Natural killer cell (primary cell): ENCODE measurements around the gene FATE1. TPM values are rescaled to one million over a fixed set of nuclear protein-coding genes. Genes with fewer than 3 reads are reported as not detected.

Experiments
- ATAC-seq, 3 donors: fragments of 150-1000 bp in 2 of 3; fragments of 200-7000 bp in 1 of 3; cut with Tn5 transposase; 1 replicate in 1 of 3; 2 replicates in 2 of 3; pipeline ENCODE4 v1.10.0; 2021; ENCODE audit warnings: mild to moderate bottlenecking in 2 of 3, moderate library complexity in 2 of 3
- DNase-seq, 2 donors: peaks; one replicate each; pipeline versions ENCODE4 v3.0.0 to v3.0.0-alpha.2; 2013 to 2021; ENCODE audit warnings: mixed read lengths in 1 of 2
- H3K27ac ChIP-seq: one replicate; pipeline ENCODE4 v1.5.1; 2013; ENCODE audit warnings: mild to moderate bottlenecking, low read length
- H3K27me3 ChIP-seq: one replicate; pipeline ENCODE4 v1.6.1; 2013; ENCODE audit warnings: low read length; ENCODE audit not compliant: control insufficient read depth, insufficient read depth
- H3K36me3 ChIP-seq: one replicate; pipeline ENCODE4 v1.6.1; 2013; ENCODE audit warnings: low read length; ENCODE audit not compliant: control insufficient read depth, insufficient read depth
- H3K4me1 ChIP-seq: one replicate; pipeline ENCODE4 v1.6.1; 2013; ENCODE audit warnings: low read length; ENCODE audit not compliant: control insufficient read depth, insufficient read depth
- H3K4me3 ChIP-seq: one replicate; pipeline ENCODE4 v1.5.1; 2013; ENCODE audit warnings: low read length
- H3K9me3 ChIP-seq: one replicate; pipeline ENCODE4 v1.6.1; 2013; ENCODE audit warnings: low read length; ENCODE audit not compliant: control insufficient read depth, insufficient read depth
- H3K27ac Mint-ChIP-seq, 2 donors: one replicate each; pipeline ENCODE4 v1.8.0; 2022; ENCODE audit warnings: mild to moderate bottlenecking in 2 of 2, mixed read lengths in 2 of 2, moderate library complexity in 1 of 2
- H3K27me3 Mint-ChIP-seq, 2 donors: one replicate each; pipeline ENCODE4 v1.8.0; 2022; ENCODE audit warnings: low read depth in 2 of 2, mixed read lengths in 2 of 2
- H3K36me3 Mint-ChIP-seq: one replicate; pipeline ENCODE4 v1.8.0; 2022; ENCODE audit warnings: mixed read lengths
- H3K4me1 Mint-ChIP-seq, 2 donors: one replicate each; pipeline ENCODE4 v1.8.0; 2022; ENCODE audit warnings: mixed read lengths in 2 of 2
- H3K4me3 Mint-ChIP-seq: one replicate; pipeline ENCODE4 v1.8.0; 2022; ENCODE audit warnings: mild to moderate bottlenecking, moderate library complexity, mixed read lengths
- H3K9me3 Mint-ChIP-seq, 2 donors: one replicate each; pipeline ENCODE4 v1.8.0; 2022; ENCODE audit warnings: mixed read lengths in 2 of 2
- WGBS: methylation state at CpG from one replicate; pipeline ENCODE4 v1.1.7; 2013; ENCODE audit warnings: missing lambda C conversion rate; ENCODE audit not compliant: insufficient coverage; 5-methylcytosine and 5-hydroxymethylcytosine counted together
- intact Hi-C: fragments of 100-400 bp; cut with micrococcal nuclease; formaldehyde crosslinking; loops from one replicate; pipeline ENCODE4 v1.14.2; 2022
- total RNA-seq, 4 donors: library from RNA; stranded (reverse); fragments of 120-200 nt in 1 of 4; gene quantifications; one replicate each; pipeline versions ENCODE4 v1.2.3 to v1.2.4, GENCODE V29; 2013 to 2022
- TF ChIP-seq, protein P1 (sequence below): fragments of 200-600 bp; IDR thresholded peaks from one replicate; pipeline ENCODE4 v1.8.0; 2022; ENCODE audit warnings: antibody characterized with exemption

The FATE1 gene
- total RNA-seq, 3 donors from 2014 or later (not counting 1 experiment from before 2014, with no cell fraction given): not detected

DNA sequence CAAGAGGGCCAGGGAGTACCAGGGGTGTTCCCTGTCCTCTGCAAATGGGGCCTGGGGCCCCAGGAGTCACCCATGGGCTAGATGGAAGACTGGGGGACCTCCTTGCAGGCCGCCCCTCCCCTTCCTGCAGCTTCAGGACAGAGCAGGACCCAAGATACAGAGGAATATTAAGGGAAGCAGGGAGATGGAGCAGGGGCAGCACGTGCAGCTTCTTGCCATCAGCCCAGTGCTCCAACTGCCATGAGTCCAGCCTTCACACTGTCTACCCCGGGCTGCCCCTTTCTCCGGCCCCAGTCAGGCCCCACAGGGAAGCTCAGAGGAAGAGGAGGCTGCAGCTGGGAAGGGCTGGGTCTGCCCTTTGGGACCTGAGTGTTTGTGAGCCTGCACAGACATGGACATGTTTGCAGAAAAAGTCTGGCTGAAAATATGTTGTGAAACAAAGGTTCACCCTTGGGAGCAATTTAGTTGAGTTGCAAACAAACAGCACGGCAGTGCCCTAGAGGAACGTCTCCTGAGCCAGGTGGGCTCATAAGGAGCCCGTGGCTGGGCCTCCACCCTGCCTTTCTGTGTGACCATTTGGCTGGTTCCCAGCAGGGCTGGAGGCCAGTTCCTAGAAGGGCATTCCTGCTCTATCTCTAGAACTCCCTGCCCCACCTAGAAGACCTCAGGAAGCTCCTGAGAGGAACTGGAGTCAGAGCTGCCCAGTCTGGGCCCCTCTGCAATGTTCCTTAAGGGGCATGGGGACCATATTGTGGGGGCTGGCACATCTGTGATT, 8.9 kb downstream of the FATE1 start:
- Histone ChIP-seq H3K4me1 (no peaks in the 10 kb centered on the region), H3K27ac (no peak overlapping the region), H3K27me3 (no peaks in the 10 kb centered on the region), H3K36me3 (no peaks in the 10 kb centered on the region), H3K4me3 (no peak overlapping the region), H3K9me3 (no peaks in the 10 kb centered on the region)
- TF ChIP-seq, protein P1, sequence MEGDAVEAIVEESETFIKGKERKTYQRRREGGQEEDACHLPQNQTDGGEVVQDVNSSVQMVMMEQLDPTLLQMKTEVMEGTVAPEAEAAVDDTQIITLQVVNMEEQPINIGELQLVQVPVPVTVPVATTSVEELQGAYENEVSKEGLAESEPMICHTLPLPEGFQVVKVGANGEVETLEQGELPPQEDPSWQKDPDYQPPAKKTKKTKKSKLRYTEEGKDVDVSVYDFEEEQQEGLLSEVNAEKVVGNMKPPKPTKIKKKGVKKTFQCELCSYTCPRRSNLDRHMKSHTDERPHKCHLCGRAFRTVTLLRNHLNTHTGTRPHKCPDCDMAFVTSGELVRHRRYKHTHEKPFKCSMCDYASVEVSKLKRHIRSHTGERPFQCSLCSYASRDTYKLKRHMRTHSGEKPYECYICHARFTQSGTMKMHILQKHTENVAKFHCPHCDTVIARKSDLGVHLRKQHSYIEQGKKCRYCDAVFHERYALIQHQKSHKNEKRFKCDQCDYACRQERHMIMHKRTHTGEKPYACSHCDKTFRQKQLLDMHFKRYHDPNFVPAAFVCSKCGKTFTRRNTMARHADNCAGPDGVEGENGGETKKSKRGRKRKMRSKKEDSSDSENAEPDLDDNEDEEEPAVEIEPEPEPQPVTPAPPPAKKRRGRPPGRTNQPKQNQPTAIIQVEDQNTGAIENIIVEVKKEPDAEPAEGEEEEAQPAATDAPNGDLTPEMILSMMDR: no peak
- H3K27me3 Mint-ChIP-seq: peaks cover under 1 to 3% of the 10 kb centered on the region in 2 donors
- H3K27ac Mint-ChIP-seq: no peak overlapping the region
- no peaks in the 10 kb centered on the region for H3K4me1 Mint-ChIP-seq
- H3K36me3 Mint-ChIP-seq: no peaks in the 10 kb centered on the region
- WGBS: 67% methylated on average over 7 of the region's 7 CpGs
- no peaks in the 10 kb centered on the region for H3K9me3 Mint-ChIP-seq
- no peak overlapping the region for H3K4me3 Mint-ChIP-seq
- ATAC-seq (no peak), DNase-seq (no peak)
- intact Hi-C loops: no loop called here

- H3K4me1 ChIP-seq: no peaks in the 10 kb centered on the region
- no peaks in the 10 kb centered on the region for H3K27me3 ChIP-seq
- ATAC-seq (no peak), DNase-seq (no peak)
- Mint-ChIP-seq H3K9me3 (no peaks in the 10 kb centered on the region), H3K4me1 (no peaks in the 10 kb centered on the region), H3K27me3 (peaks cover 3 to 6% of the 10 kb centered on the region in 2 donors), H3K27ac (no peak overlapping the region), H3K4me3 (no peak overlapping the region), H3K36me3 (no peaks in the 10 kb centered on the region)
- H3K4me3 ChIP-seq: no peak overlapping the region
- intact Hi-C loops: no loop called here
- no peaks in the 10 kb centered on the region for H3K36me3 ChIP-seq
- H3K9me3 ChIP-seq: no peaks in the 10 kb centered on the region
- H3K27ac ChIP-seq: no peak overlapping the region
- WGBS: 44% methylated on average over 1 of the region's 1 CpG
- TF ChIP-seq, protein P1: no peak
These were observed 9.4 kb downstream of the FATE1 start for GRCh38 chrX:151725338-151725614.

DNA sequence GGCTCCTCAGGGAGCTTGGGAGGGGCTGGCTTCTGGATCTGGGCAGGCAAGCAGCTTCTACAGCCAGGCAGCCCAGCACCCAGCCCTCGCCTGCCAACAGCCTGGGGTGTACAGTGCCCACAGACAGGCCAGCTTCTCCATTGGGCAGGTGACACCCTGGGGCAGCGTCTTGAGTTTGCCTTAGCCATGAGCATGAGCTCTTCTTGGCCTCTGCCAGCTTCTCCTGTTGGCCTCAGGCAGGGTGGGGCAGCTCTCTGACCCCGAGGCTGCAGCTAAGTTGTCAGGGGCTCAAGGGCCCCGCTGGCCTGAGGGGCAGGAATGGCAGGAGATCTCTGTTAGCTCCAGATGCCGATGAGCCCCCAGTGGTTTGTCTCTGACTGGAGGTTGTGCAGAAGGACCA, 10.9 kb downstream of the FATE1 start:
- H3K4me1 Mint-ChIP-seq: no peaks in the 10 kb centered on the region
- H3K27ac ChIP-seq: no peak overlapping the region
- WGBS: 79% methylated on average over 5 of the region's 5 CpGs
- no peak for ATAC-seq
- H3K36me3 Mint-ChIP-seq: no peaks in the 10 kb centered on the region
- H3K9me3 Mint-ChIP-seq: no peaks in the 10 kb centered on the region
- no peaks in the 10 kb centered on the region for H3K9me3 ChIP-seq
- peaks cover 3 to 8% of the 10 kb centered on the region in 2 donors for H3K27me3 Mint-ChIP-seq
- H3K36me3 ChIP-seq: no peaks in the 10 kb centered on the region
- no peak overlapping the region for H3K4me3 ChIP-seq
- no peak overlapping the region for H3K27ac Mint-ChIP-seq
- TF ChIP-seq, protein P1: no peak
- H3K4me3 Mint-ChIP-seq: no peak overlapping the region
- H3K4me1 ChIP-seq: no peaks in the 10 kb centered on the region
- intact Hi-C loops: no loop called here
- no peak for DNase-seq
- H3K27me3 ChIP-seq: no peaks in the 10 kb centered on the region

DNA sequence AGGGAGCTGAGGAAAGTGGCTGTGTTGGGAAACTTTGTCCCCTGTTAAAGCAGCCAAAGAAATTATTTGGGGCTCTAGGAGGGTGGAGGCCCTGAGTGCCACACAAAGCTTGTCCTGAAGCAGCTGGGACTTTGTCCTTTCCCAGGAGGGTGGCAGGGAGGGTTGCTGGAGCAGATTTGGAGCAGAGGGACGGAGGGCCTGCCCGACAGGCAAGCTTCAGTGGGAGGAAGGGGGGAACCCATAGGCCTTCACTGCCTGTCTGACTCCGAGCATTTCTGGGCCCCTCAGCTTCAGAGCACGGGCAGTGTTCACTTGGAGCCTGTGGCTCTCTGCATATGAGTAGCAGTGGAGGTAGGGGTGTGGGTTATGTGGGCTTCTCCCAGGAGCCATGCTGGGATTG, 11.5 kb downstream of the FATE1 start:
- Histone ChIP-seq H3K9me3 (no peaks in the 10 kb centered on the region), H3K36me3 (no peaks in the 10 kb centered on the region), H3K27me3 (no peaks in the 10 kb centered on the region), H3K27ac (no peak overlapping the region), H3K4me3 (no peak overlapping the region), H3K4me1 (no peaks in the 10 kb centered on the region)
- intact Hi-C loops: no loop called here
- Mint-ChIP-seq H3K27me3 (peaks cover 3 to 13% of the 10 kb centered on the region in 2 donors), H3K9me3 (no peaks in the 10 kb centered on the region), H3K36me3 (no peaks in the 10 kb centered on the region), H3K4me1 (no peaks in the 10 kb centered on the region), H3K27ac (no peak overlapping the region), H3K4me3 (no peak overlapping the region)
- TF ChIP-seq, protein P1: no peak
- no peak for DNase-seq
- 88% methylated on average over 4 of the region's 4 CpGs for WGBS
- no peak for ATAC-seq
